ENCODE results near the gene CEBPE. TPM values are rescaled to one million over a fixed set of nuclear protein-coding genes. Genes with fewer than 3 reads are reported as not detected.
A peak's percentile ranks its signal among the peaks of the same experiment; 100 is the strongest.

The CEBPE gene
- total RNA-seq, 2 donors from 2014 or later = not detected

DNA sequence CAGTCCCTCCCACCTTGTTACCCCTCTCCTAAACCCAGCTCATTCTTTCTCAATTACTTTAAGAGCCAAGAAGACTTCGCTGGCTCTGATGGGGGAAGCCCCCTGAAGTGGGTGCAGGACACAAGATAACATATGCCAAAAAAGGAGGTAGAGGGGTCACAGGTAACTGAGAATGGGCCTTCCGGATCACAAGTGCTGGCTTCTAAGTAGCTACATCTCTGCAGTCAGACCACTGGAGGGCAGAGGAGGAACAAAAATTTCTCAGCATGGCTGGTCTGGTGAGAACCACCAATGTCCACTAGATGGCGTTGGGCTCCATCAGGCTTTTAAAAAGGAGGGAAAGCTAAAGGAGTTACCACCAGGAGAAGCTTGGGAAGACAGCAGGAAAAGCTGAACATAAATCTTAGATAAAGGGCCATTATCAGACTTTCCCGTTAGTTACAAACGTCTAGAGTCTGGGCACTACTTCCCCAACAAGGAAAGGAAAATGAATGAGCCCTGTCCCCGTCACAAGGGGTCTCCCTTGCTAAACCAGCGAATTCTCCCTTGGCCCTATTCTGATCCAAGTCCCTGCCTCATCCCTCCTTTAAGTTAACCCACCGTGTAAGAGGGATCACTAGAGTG lies 50.2 kb downstream of the CEBPE start:
- Histone ChIP-seq H3K27me3 (replicated peaks; ENCODE audit: insufficient read depth) (no peaks in the 10 kb centered on the region), H3K36me3 (peaks cover 51% of the 10 kb centered on the region), H3K9me3 (no peaks in the 10 kb centered on the region), H3K4me1 (ENCODE audit: control insufficient read depth in 1 of 2, low read depth in 2 of 2) (peaks cover 16 to 30% of the 10 kb centered on the region in 2 donors), H3K4me3 (no peak overlapping the region), H3K27ac (no peak overlapping the region)
- ATAC-seq (ENCODE audit: insufficient number of reproducible peaks, low FRiP score, low read depth) (peak; percentile 92), DNase-seq (ENCODE audit: low spot score) (no peak)
- TF ChIP-seq, protein P1, sequence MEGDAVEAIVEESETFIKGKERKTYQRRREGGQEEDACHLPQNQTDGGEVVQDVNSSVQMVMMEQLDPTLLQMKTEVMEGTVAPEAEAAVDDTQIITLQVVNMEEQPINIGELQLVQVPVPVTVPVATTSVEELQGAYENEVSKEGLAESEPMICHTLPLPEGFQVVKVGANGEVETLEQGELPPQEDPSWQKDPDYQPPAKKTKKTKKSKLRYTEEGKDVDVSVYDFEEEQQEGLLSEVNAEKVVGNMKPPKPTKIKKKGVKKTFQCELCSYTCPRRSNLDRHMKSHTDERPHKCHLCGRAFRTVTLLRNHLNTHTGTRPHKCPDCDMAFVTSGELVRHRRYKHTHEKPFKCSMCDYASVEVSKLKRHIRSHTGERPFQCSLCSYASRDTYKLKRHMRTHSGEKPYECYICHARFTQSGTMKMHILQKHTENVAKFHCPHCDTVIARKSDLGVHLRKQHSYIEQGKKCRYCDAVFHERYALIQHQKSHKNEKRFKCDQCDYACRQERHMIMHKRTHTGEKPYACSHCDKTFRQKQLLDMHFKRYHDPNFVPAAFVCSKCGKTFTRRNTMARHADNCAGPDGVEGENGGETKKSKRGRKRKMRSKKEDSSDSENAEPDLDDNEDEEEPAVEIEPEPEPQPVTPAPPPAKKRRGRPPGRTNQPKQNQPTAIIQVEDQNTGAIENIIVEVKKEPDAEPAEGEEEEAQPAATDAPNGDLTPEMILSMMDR (IDR thresholded peaks at IDR 0.05) = peak; percentile 94

DNA sequence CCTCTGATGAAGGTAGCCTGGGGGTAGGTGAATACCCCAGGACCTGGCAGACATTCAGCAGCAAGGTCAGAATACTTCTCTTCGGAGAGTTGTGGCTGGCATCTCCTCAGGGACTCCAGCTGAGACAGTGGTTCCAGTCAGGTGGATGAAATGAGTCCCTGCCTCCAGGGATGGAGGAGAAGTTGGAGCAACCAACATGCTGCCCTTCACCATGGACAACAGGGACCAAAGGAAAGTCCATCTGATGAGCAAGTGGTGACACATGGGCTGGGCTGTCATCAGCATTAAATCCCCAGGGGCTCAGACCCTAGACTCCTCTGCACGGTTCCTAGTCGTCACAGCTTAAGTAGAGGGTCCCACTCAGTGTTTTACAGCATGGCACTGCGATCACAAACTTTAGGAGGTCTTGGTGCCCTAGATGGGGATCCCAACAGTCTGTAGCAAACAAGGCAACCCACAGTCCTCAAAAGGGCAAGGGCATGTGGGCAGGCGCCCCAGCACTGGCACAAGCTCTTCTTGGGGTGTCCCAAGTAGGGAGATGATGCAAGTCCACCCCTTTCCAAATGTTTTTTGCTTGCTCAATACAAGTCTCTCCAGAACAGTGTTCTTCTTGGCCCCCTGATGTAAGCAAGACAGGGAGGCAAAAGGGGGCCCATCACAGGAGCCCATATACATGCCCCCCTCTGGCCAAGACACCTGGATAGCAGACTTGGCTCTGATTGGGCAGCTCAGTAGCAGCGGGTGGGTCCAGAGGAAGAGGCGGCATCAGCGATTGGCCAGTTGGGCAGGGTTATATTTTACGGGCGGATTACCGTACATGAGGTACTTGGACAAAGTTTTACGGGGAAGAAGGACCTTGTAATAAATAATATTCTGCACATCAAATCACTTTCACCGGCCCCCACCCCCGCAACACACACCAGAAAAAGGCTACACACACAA lies 50.9 kb downstream of the CEBPE start:
- Histone ChIP-seq H3K36me3 (peaks cover 54% of the 10 kb centered on the region), H3K4me3 (no peak overlapping the region), H3K27ac (no peak overlapping the region), H3K27me3 (replicated peaks; ENCODE audit: insufficient read depth) (no peaks in the 10 kb centered on the region), H3K4me1 (ENCODE audit: control insufficient read depth in 1 of 2, low read depth in 2 of 2) (peaks cover 16 to 30% of the 10 kb centered on the region in 2 donors), H3K9me3 (no peaks in the 10 kb centered on the region)
- TF ChIP-seq, protein P1 (IDR thresholded peaks at IDR 0.05) = no peak
- ATAC-seq (ENCODE audit: insufficient number of reproducible peaks, low FRiP score, low read depth) (no peak), DNase-seq (ENCODE audit: low spot score) (no peak)

Other genes starting within 250 kb of the CEBPE start
- gene LRP10, start 247.5 kb downstream of the CEBPE start, total RNA-seq = 100 to 1,000 TPM; 158 to 209 TPM
- under 1 TPM in 1 of 2 donors, not detected in 1; 0.28 TPM for gene REM2, start 236.0 kb downstream of the CEBPE start, total RNA-seq
- gene RBM23, start 200.1 kb downstream of the CEBPE start, total RNA-seq = 100 to 1,000 TPM in 1 of 2 donors, 10 to 100 TPM in 1; 75.9 to 731 TPM
- gene PRMT5, start 189.9 kb downstream of the CEBPE start, total RNA-seq = 10 to 100 TPM; 27.8 to 30.5 TPM
- gene HAUS4, start 162.2 kb downstream of the CEBPE start, total RNA-seq = 10 to 100 TPM; 31.4 to 47.7 TPM
- gene AJUBA, start 136.7 kb downstream of the CEBPE start, total RNA-seq = 10 to 100 TPM in 1 of 2 donors, 1 to 10 TPM in 1; 9.7 to 35.3 TPM
- gene C14orf93, start 109.1 kb downstream of the CEBPE start, total RNA-seq = 10 to 100 TPM in 1 of 2 donors, 1 to 10 TPM in 1; 9.3 to 19.7 TPM
- 10 to 100 TPM; 47.4 to 79.7 TPM for gene PSMB5, start 84.4 kb downstream of the CEBPE start, total RNA-seq
- not detected for gene PSMB11, start 77.0 kb downstream of the CEBPE start, total RNA-seq
- gene CDH24, start 61.7 kb downstream of the CEBPE start, total RNA-seq = 1 to 10 TPM; 1.1 to 6.2 TPM
- 100 to 1,000 TPM; 117 to 154 TPM for gene ACIN1, start 24.1 kb downstream of the CEBPE start, total RNA-seq
- gene C14orf119, start 23.8 kb downstream of the CEBPE start, total RNA-seq = 10 to 100 TPM; 18.0 to 18.4 TPM
- 1 to 10 TPM in 1 of 2 donors, not detected in 1; 1.1 TPM for gene CIROP, start 14.3 kb downstream of the CEBPE start, total RNA-seq
- 10 to 100 TPM; 18.4 to 28.0 TPM for gene SLC7A8, start 64.4 kb upstream of the CEBPE start, total RNA-seq
- gene RNF212B, start 118.7 kb upstream of the CEBPE start, total RNA-seq = not detected
- 1 to 10 TPM; 4.6 to 6.2 TPM for gene HOMEZ, start 166.9 kb upstream of the CEBPE start, total RNA-seq
- 1 to 10 TPM; 8.7 TPM for gene PPP1R3E, start 183.6 kb upstream of the CEBPE start, total RNA-seq
- gene BCL2L2, start 187.6 kb upstream of the CEBPE start, total RNA-seq = 10 to 100 TPM; 50.6 to 74.4 TPM
- 10 to 100 TPM; 44.8 to 54.9 TPM for gene PABPN1, start 202.2 kb upstream of the CEBPE start, total RNA-seq
- gene SLC22A17, start 233.6 kb upstream of the CEBPE start, total RNA-seq = 10 to 100 TPM; 55.1 to 72.3 TPM
- gene EFS, start 245.9 kb upstream of the CEBPE start, total RNA-seq = 10 to 100 TPM; 23.3 to 38.2 TPM

Measured in thoracic aorta (tissue), 2 donors.